Measurements from ENCODE around the gene GBGT1. TPM values are rescaled to one million over a fixed set of nuclear protein-coding genes. Genes with fewer than 3 reads are reported as not detected.

GBGT1 gene
- total RNA-seq, 1 donor from 2014 or later = 6.3 TPM

GRCh38 chr9:133116346-133117231 lies 47.1 kb downstream of the GBGT1 start:
- H3K27me3 ChIP-seq (ENCODE audit: low read depth) = no peaks in the 10 kb centered on the region
- peaks cover 96% of the 10 kb centered on the region for H3K4me1 ChIP-seq
- peak; percentile 17 for DNase-seq
- H3K9me3 ChIP-seq (replicated peaks) = no peaks in the 10 kb centered on the region
- H3K36me3 ChIP-seq = peaks cover 4% of the 10 kb centered on the region
- no peak overlapping the region for H3K4me3 ChIP-seq
- intact Hi-C loops (cut with micrococcal nuclease) = no loop called here
- peak overlapping the region; percentile 95 for H3K27ac ChIP-seq (replicated peaks)
- TF ChIP-seq, protein P1, sequence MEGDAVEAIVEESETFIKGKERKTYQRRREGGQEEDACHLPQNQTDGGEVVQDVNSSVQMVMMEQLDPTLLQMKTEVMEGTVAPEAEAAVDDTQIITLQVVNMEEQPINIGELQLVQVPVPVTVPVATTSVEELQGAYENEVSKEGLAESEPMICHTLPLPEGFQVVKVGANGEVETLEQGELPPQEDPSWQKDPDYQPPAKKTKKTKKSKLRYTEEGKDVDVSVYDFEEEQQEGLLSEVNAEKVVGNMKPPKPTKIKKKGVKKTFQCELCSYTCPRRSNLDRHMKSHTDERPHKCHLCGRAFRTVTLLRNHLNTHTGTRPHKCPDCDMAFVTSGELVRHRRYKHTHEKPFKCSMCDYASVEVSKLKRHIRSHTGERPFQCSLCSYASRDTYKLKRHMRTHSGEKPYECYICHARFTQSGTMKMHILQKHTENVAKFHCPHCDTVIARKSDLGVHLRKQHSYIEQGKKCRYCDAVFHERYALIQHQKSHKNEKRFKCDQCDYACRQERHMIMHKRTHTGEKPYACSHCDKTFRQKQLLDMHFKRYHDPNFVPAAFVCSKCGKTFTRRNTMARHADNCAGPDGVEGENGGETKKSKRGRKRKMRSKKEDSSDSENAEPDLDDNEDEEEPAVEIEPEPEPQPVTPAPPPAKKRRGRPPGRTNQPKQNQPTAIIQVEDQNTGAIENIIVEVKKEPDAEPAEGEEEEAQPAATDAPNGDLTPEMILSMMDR (IDR thresholded peaks at IDR 0.05; ENCODE audit: borderline replicate concordance) = no peak

- Histone ChIP-seq H3K9me3 (replicated peaks) (no peaks in the 10 kb centered on the region), H3K4me1 (peaks cover 92% of the 10 kb centered on the region), H3K27me3 (ENCODE audit: low read depth) (no peaks in the 10 kb centered on the region), H3K4me3 (peak overlapping the region; percentile 49), H3K36me3 (peaks cover 10% of the 10 kb centered on the region), H3K27ac (replicated peaks) (peak overlapping the region; percentile 95)
- TF ChIP-seq, protein P1 (IDR thresholded peaks at IDR 0.05; ENCODE audit: borderline replicate concordance) = no peak
- intact Hi-C loops (cut with micrococcal nuclease) = no loop called here
- peak; percentile 10 for DNase-seq
These were observed 47.9 kb downstream of the GBGT1 start for GRCh38 chr9:133115604-133116345.

DNA sequence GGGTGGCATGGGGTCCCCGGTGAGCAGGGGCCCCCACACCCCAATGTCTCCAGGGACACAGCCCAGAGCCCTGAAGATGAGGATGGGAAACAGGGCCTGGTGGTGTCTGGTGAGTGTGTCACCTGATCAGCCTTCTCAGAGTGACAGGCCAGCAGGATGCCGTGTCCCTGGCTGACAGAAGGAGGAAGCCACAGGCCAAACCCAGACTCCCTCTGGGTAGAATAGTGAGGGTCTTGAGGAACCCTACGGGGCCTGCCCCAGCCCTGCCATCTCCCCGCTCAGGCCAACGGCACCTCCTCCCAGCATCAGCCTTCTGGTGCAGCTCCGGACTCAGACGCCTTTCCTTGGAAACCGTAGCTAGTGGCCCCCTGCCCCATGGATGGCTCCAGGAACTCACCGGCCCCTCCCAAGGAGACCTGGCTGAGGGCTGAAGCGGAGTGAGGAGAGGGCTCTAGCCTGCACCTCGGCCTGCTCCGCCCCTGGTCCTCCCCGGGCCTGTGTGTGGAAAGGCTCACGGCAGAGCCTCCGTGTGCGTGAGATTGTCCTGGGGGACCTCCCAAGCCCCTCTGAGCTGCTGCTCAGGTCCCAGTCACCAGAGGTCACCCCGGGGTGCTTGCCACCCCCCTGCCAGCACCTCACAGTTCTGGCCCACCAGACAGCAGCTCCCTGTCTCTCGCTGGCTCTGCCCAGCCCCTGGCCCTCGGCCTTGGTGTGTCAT lies 48.7 kb downstream of the GBGT1 start:
- H3K9me3 ChIP-seq (replicated peaks) = no peaks in the 10 kb centered on the region
- H3K36me3 ChIP-seq = peaks cover 18% of the 10 kb centered on the region
- peak overlapping the region; percentile 95 for H3K27ac ChIP-seq (replicated peaks)
- H3K4me1 ChIP-seq = peaks cover 84% of the 10 kb centered on the region
- no peaks in the 10 kb centered on the region for H3K27me3 ChIP-seq (ENCODE audit: low read depth)
- TF ChIP-seq, protein P1 (IDR thresholded peaks at IDR 0.05; ENCODE audit: borderline replicate concordance) = no peak
- peak; percentile 18 for DNase-seq
- intact Hi-C loops (cut with micrococcal nuclease) = no loop called here
- H3K4me3 ChIP-seq = peak overlapping the region; percentile 49

- DNase-seq = peak; percentile 63
- peaks cover 26% of the 10 kb centered on the region for H3K36me3 ChIP-seq
- H3K4me3 ChIP-seq = peak overlapping the region; percentile 49
- intact Hi-C loops (cut with micrococcal nuclease) = no loop called here
- peak overlapping the region; percentile 95 for H3K27ac ChIP-seq (replicated peaks)
- H3K27me3 ChIP-seq (ENCODE audit: low read depth) = no peaks in the 10 kb centered on the region
- H3K4me1 ChIP-seq = peaks cover 76% of the 10 kb centered on the region
- H3K9me3 ChIP-seq (replicated peaks) = no peaks in the 10 kb centered on the region
- TF ChIP-seq, protein P1 (IDR thresholded peaks at IDR 0.05; ENCODE audit: borderline replicate concordance) = no peak
These were observed 49.5 kb downstream of the GBGT1 start for GRCh38 chr9:133113949-133114885.
